ENCODE measurements around the gene IKZF2.
A peak's percentile ranks its signal among the peaks of the same experiment; 100 is the strongest.

IKZF2 gene

DNA sequence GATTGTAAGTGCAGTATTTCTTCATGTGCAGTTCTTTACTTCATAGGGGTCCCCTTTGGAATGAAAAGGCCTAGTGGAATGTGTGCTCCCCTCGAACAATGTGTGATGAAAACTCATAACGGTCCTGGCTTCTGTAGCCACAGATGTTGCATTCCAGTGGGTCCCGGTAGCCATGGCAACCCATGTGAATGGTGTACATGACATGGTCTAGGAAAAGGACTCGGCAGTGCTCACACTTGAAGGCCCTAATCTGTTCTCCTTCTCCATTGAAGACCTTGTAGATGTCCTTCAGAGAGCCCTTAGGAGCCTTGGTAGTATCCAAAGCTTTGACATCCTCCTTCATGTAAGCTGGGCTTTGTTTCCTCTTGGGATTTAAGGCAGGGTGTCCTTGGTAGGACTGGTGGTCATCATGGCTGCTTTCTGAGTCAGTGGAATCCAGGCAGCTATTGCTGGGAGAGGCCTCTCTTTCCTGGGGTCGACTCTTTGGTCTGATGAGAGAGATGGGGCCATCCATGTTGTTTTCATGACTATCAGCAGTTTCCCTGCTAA is 144.0 kb downstream of the IKZF2 start:
- TF ChIP-seq EZH2 (IDR thresholded peaks at IDR 0.05) (no peak), FOXP2 (optimal IDR thresholded peaks at IDR 0.05; ENCODE audit: control extremely low read depth, extremely low read length, insufficient read depth) (no peak), POLR2AphosphoS5 (IDR thresholded peaks at IDR 0.05; ENCODE audit: borderline replicate concordance, low read depth, low read length) (no peak)
- no peak overlapping the region for H3K9ac ChIP-seq (ENCODE audit: insufficient read length)
- no peak overlapping the region for H3K4me3 ChIP-seq
- H3K36me3 ChIP-seq (ENCODE audit: insufficient read depth, low read length) = peaks cover 26% of the 10 kb centered on the region
- H3K27ac ChIP-seq = no peak overlapping the region
- no peak for DNase-seq (ENCODE audit: low read depth, low spot score)
- H3K9me3 ChIP-seq (ENCODE audit: low read depth, low read length) = no peaks in the 10 kb centered on the region

DNA sequence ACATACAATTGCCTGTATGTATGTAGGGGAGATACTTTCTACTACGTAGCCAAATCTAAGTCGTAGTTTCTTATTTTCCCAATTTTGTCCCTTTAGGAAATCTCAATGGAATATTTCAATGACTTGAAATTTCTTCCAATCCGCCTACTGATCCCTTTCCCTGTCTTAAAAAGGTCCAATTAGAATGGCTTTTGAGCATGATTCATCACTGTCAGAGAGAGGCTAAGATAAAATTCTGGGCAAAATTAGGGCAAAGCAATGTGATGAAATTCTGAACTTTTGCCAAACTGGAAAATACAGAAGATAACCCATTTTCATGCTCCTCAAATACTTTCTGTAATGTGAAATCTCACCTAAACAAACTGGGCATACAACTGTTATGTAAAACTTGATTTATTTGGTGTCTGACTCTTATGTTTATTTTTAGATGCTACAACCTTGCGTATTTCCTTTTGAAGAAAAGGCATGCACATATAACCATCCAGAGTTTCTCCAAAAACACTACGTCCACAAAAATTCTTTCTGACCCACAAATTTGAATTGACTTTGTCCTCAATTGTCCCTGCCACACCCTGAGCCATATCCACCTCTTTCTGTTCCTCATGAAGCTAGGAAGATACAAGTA is 147.1 kb downstream of the IKZF2 start:
- no peak for DNase-seq (ENCODE audit: low read depth, low spot score)
- Histone ChIP-seq H3K9me3 (ENCODE audit: low read depth, low read length) (no peaks in the 10 kb centered on the region), H3K4me3 (no peak overlapping the region), H3K9ac (ENCODE audit: insufficient read length) (no peak overlapping the region), H3K27ac (no peak overlapping the region), H3K36me3 (ENCODE audit: insufficient read depth, low read length) (peaks cover 12% of the 10 kb centered on the region)
- TF ChIP-seq FOXP2 (optimal IDR thresholded peaks at IDR 0.05; ENCODE audit: control extremely low read depth, extremely low read length, insufficient read depth) (no peak), POLR2AphosphoS5 (IDR thresholded peaks at IDR 0.05; ENCODE audit: borderline replicate concordance, low read depth, low read length) (no peak)

DNA sequence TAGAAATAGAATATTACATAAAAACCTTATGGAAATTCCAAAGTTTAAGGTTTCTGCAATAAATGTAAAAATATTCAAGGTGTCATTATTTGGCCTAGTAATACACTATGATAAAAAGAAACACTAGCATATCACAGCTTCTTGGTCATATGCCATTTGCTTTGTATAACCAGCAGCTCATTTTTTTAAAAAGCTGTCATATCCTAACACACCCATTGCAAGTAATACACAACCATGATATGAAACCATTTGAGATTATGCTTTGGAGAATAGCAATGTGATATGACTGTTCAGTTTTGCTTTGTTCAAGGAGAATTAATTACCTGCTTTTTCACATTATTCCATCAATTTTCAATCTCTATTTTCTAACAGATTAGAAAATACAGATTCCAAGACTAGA is 149.0 kb downstream of the IKZF2 start:
- TF ChIP-seq POLR2AphosphoS5 (IDR thresholded peaks at IDR 0.05; ENCODE audit: borderline replicate concordance, low read depth, low read length) = no peak
- no peak for TF ChIP-seq FOXP2 (optimal IDR thresholded peaks at IDR 0.05; ENCODE audit: control extremely low read depth, extremely low read length, insufficient read depth)
- no peak for TF ChIP-seq EZH2 (IDR thresholded peaks at IDR 0.05)
- Histone ChIP-seq H3K36me3 (ENCODE audit: insufficient read depth, low read length) (peaks cover 6% of the 10 kb centered on the region), H3K9me3 (ENCODE audit: low read depth, low read length) (no peaks in the 10 kb centered on the region), H3K27ac (no peak overlapping the region), H3K4me3 (no peak overlapping the region), H3K9ac (ENCODE audit: insufficient read length) (no peak overlapping the region)
- DNase-seq (ENCODE audit: low read depth, low spot score) = no peak

DNA sequence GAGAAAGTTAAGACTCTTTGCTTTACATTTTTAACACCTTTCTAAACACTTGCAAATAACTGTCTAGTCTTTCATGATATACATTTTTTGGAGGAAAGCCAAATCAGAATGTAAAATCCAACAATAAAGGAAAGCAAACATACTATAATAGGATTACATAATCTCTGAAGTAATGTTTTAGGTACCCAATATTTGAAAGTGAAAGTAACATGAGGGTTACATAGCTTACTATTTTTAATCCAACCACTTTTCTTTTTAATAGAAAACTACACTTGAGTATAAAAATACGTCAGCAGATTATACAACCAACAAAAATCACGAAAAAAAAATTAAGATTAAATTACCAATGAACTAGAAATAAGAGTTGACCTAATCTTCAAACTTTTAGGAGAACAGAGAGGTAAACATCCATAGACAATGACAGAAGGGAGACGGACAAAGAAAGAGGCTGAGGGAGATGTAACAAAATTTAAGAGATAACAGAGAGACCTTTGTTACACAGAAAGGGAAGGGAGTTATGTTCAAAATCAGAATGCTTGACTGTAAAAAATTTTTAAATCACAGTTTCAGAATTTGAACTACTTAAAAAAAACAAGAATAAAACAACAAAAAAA is 150.0 kb downstream of the IKZF2 start:
- no peak overlapping the region for H3K9ac ChIP-seq (ENCODE audit: insufficient read length)
- no peaks in the 10 kb centered on the region for H3K9me3 ChIP-seq (ENCODE audit: low read depth, low read length)
- no peak for DNase-seq (ENCODE audit: low read depth, low spot score)
- TF ChIP-seq FOXP2 (optimal IDR thresholded peaks at IDR 0.05; ENCODE audit: control extremely low read depth, extremely low read length, insufficient read depth) = no peak
- TF ChIP-seq EZH2 (IDR thresholded peaks at IDR 0.05) = no peak
- no peak for TF ChIP-seq POLR2AphosphoS5 (IDR thresholded peaks at IDR 0.05; ENCODE audit: borderline replicate concordance, low read depth, low read length)
- no peaks in the 10 kb centered on the region for H3K36me3 ChIP-seq (ENCODE audit: insufficient read depth, low read length)
- no peak overlapping the region for H3K4me3 ChIP-seq
- H3K27ac ChIP-seq = 0 out of 2 replicates have a peak overlapping the region, but pooled peaks have one; percentile 20

DNA sequence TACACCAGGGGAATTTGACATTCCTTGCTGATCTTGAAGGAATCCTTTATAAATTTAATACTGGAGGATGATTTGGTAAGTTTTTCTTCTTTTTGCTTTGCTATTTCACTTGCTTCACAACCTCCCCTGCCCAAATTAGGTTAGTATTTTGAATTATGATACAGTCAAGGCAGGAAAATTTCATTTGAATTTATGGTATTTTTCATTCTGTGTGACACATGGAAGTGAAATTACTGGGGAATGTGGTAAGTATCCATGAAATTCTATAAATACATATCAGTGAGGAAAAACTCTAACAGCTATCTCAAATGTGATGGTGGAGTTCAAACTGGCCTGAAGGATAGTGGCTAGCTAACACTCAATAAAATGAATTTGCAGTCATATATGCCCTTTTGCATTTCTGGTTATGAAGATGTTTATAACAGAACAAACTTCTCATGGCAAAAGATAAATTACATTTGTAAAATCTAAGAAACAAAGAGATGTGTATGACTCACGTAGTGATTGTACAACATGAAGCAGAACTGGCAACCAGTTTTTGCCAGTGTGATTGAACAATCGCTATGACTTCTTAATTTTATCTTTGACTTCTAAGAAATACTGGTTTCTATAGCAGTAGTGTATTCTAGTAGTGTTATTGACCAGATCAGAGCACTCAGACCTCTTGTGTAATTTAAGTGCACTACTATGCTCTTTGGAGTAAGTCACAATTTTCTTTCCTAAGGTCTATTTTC is 152.6 kb downstream of the IKZF2 start:
- Histone ChIP-seq H3K27ac (no peak overlapping the region), H3K4me3 (no peak overlapping the region), H3K9ac (ENCODE audit: insufficient read length) (no peak overlapping the region), H3K9me3 (ENCODE audit: low read depth, low read length) (no peaks in the 10 kb centered on the region), H3K36me3 (ENCODE audit: insufficient read depth, low read length) (no peaks in the 10 kb centered on the region)
- DNase-seq (ENCODE audit: low read depth, low spot score) = no peak
- TF ChIP-seq EZH2 (IDR thresholded peaks at IDR 0.05) = no peak
- no peak for TF ChIP-seq POLR2AphosphoS5 (IDR thresholded peaks at IDR 0.05; ENCODE audit: borderline replicate concordance, low read depth, low read length)
- no peak for TF ChIP-seq FOXP2 (optimal IDR thresholded peaks at IDR 0.05; ENCODE audit: control extremely low read depth, extremely low read length, insufficient read depth)

DNA sequence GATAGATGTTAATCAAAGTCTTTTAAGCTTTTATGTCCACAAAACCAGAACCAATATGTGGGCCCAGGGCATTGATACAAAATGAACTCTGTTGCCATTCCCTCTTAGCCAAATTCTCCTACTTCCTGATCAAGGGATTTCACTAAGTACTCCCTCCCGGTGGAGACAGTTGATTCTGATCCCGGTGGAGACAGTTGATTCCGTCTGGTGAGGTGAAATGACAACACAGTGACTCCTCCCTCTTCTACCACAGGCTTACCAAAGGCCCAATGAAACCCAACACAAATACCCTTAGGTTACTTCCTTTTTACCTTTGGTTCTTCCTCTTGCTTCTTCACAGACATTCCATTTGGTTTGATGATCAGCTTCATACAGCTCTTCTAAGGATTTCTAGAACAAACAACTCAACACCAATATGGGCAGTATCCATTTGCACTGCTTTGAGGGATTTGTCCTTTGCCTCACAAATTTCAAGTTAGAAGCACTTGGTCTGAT is 153.8 kb downstream of the IKZF2 start:
- H3K9me3 ChIP-seq (ENCODE audit: low read depth, low read length) = no peaks in the 10 kb centered on the region
- no peak overlapping the region for H3K27ac ChIP-seq
- no peaks in the 10 kb centered on the region for H3K36me3 ChIP-seq (ENCODE audit: insufficient read depth, low read length)
- TF ChIP-seq EZH2 (IDR thresholded peaks at IDR 0.05) = no peak
- TF ChIP-seq POLR2AphosphoS5 (IDR thresholded peaks at IDR 0.05; ENCODE audit: borderline replicate concordance, low read depth, low read length) = no peak
- TF ChIP-seq FOXP2 (optimal IDR thresholded peaks at IDR 0.05; ENCODE audit: control extremely low read depth, extremely low read length, insufficient read depth) = no peak
- H3K9ac ChIP-seq (ENCODE audit: insufficient read length) = no peak overlapping the region
- no peak for DNase-seq (ENCODE audit: low read depth, low spot score)
- no peak overlapping the region for H3K4me3 ChIP-seq

DNA sequence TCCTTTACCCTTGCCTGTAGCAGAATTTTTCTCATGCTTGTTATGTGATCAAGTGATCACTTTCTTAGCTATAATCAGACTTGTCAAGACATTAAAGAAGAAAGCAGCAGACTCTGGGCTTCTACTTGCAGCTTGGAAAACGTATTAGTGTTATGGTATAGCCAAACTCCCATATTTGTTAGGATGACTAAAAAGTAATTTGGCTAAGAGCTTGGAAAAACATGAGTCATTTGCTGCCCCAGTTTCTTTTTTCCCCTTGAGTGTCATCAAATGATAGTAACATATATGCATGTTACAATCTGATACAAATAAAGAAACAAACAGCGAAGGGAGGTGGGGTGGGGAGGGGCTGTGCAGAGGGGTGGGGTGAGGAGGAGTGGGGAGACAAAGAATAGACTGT is 155.5 kb downstream of the IKZF2 start:
- Histone ChIP-seq H3K9ac (ENCODE audit: insufficient read length) (no peak overlapping the region), H3K4me3 (no peak overlapping the region), H3K9me3 (ENCODE audit: low read depth, low read length) (no peaks in the 10 kb centered on the region), H3K27ac (no peak overlapping the region), H3K36me3 (ENCODE audit: insufficient read depth, low read length) (no peaks in the 10 kb centered on the region)
- TF ChIP-seq EZH2 (IDR thresholded peaks at IDR 0.05) (no peak), POLR2AphosphoS5 (IDR thresholded peaks at IDR 0.05; ENCODE audit: borderline replicate concordance, low read depth, low read length) (no peak), FOXP2 (optimal IDR thresholded peaks at IDR 0.05; ENCODE audit: control extremely low read depth, extremely low read length, insufficient read depth) (no peak)
- no peak for DNase-seq (ENCODE audit: low read depth, low spot score)

DNA sequence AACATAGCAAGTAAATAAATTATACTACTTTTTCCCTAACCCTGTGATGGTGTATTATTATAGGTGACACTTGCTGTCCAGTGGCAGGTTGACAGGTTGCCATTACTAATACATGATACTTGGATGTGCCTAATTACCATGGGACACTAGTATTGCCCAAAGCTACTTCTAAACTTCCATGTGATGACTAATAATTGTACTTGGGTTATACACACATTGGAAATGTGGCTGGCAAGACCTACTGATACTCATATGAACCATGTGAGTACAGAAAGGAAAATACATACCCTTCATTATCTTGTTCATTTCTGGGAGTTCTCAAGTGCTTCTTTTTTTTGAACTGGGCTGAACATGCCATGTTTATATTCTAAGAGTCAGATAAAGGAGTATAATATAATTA is 156.4 kb downstream of the IKZF2 start:
- Histone ChIP-seq H3K9ac (ENCODE audit: insufficient read length) (no peak overlapping the region), H3K36me3 (ENCODE audit: insufficient read depth, low read length) (no peaks in the 10 kb centered on the region), H3K4me3 (no peak overlapping the region), H3K27ac (no peak overlapping the region), H3K9me3 (ENCODE audit: low read depth, low read length) (no peaks in the 10 kb centered on the region)
- TF ChIP-seq EZH2 (IDR thresholded peaks at IDR 0.05) (no peak), FOXP2 (optimal IDR thresholded peaks at IDR 0.05; ENCODE audit: control extremely low read depth, extremely low read length, insufficient read depth) (no peak), POLR2AphosphoS5 (IDR thresholded peaks at IDR 0.05; ENCODE audit: borderline replicate concordance, low read depth, low read length) (no peak)
- no peak for DNase-seq (ENCODE audit: low read depth, low spot score)
